Measurements from ENCODE around the gene GPR84. TPM values are rescaled to one million over a fixed set of nuclear protein-coding genes. Genes with fewer than 3 reads are reported as not detected.

Gene GPR84
- total RNA-seq, 1 donor from 2014 or later: not detected

DNA sequence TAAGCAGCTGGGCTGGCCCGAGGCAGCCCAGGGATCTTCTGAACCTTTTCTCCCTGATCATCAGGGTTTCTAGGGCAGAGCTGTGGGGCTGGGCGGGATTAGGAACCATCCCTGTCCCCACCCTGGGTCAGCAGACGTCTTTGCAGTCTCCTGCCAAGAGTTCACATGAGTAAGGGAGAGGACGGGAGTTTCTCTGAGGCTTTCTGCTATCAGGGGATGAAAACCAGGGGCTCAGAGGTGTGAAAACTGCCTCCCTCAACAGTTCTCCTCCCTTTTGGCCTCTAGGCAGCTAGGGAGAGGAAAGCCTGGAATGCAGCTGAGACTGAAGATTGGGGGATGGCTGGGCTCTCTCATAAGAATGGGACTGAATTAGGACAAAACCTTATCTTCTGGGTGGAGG lies 12.3 kb upstream of the GPR84 start:
- TF ChIP-seq POLR2A (IDR thresholded peaks at IDR 0.05): peak in 1 of 2 donors; percentile 10
- TF ChIP-seq, protein P1, sequence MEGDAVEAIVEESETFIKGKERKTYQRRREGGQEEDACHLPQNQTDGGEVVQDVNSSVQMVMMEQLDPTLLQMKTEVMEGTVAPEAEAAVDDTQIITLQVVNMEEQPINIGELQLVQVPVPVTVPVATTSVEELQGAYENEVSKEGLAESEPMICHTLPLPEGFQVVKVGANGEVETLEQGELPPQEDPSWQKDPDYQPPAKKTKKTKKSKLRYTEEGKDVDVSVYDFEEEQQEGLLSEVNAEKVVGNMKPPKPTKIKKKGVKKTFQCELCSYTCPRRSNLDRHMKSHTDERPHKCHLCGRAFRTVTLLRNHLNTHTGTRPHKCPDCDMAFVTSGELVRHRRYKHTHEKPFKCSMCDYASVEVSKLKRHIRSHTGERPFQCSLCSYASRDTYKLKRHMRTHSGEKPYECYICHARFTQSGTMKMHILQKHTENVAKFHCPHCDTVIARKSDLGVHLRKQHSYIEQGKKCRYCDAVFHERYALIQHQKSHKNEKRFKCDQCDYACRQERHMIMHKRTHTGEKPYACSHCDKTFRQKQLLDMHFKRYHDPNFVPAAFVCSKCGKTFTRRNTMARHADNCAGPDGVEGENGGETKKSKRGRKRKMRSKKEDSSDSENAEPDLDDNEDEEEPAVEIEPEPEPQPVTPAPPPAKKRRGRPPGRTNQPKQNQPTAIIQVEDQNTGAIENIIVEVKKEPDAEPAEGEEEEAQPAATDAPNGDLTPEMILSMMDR (IDR thresholded peaks at IDR 0.05): no peak
- peak; percentile 42 to 44 for TF ChIP-seq POLR2AphosphoS5 (IDR thresholded peaks at IDR 0.05; ENCODE audit: insufficient read depth in 1 of 2, low read depth in 1 of 2)

DNA sequence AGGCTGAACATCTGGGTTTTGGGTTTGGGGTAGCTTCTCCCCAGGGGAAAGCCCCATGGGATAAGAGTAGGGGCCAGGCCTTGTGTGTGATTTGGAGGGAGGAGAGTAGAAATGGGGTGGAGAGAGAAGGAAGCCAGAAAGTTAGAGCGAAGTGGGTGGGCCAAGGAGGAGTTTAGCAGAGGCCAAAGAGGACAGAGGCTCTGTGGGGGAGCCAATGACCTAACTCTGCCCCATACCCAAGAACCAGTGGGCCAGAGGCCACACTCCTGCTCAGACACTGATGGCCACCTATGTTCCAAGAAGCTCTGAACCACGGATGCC lies 10.9 kb upstream of the GPR84 start:
- Histone ChIP-seq H3K36me3 (no peaks in the 10 kb centered on the region), H3K4me3 (no peak overlapping the region), H3K27me3 (no peaks in the 10 kb centered on the region), H3K9me3 (no peaks in the 10 kb centered on the region), H3K27ac (peak overlapping the region; percentile 93), H3K4me1 (peaks cover 84% of the 10 kb centered on the region)
- intact Hi-C loops (cut with DNase I): no loop called here
- DNase-seq (ENCODE audit: extremely low spot score in 2 of 2): no peak
- TF ChIP-seq POLR2A (IDR thresholded peaks at IDR 0.05) (no peak), POLR2AphosphoS5 (IDR thresholded peaks at IDR 0.05; ENCODE audit: insufficient read depth in 1 of 2, low read depth in 1 of 2) (no peak)
- TF ChIP-seq, protein P1 (IDR thresholded peaks at IDR 0.05): no peak

More for the DNA sequence above, 12.3 kb upstream of the GPR84 start:
- Histone ChIP-seq H3K4me3 (no peak overlapping the region), H3K27me3 (no peaks in the 10 kb centered on the region), H3K4me1 (peaks cover 71% of the 10 kb centered on the region), H3K36me3 (no peaks in the 10 kb centered on the region), H3K27ac (peak overlapping the region; percentile 93), H3K9me3 (no peaks in the 10 kb centered on the region)
- no peak for DNase-seq (ENCODE audit: extremely low spot score in 2 of 2)
- intact Hi-C loops (cut with DNase I): no loop called here

DNA sequence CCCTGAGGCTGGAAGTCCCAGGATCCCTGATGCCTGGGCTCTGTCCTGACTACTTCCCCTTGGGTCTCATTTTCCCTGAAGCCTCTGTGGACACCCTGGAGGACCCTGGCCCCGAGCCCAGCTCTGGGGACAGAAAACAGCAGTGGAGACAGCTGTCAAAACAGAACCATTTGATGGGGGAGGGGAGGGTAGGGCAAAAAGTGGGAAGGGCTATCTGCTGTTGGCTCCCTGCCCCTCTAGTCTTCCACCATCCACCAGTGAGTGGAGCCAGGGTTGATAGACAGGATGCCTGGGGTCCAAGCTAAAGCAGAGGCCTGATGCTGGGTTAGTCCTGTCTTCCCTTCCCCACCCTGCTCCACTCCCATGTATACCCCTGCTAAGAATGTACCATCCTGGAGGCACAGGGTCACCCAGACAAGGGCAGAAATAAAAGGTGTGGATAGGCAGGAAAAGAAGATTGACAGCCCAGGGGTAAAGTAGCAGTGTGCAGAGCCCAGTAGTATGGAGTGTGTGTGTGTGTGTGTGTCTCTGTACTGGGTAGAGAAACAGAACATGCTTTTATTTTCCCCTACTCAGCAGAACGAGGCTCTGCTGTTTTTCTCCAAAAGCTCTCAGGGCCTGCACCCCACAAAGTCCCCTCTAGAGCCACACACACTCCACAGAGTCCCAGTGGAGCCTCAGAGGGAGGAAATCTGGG lies 10.4 kb upstream of the GPR84 start:
- no peaks in the 10 kb centered on the region for H3K27me3 ChIP-seq
- peak overlapping the region; percentile 93 for H3K27ac ChIP-seq
- H3K36me3 ChIP-seq: no peaks in the 10 kb centered on the region
- TF ChIP-seq POLR2AphosphoS5 (IDR thresholded peaks at IDR 0.05; ENCODE audit: insufficient read depth in 1 of 2, low read depth in 1 of 2) (no peak), POLR2A (IDR thresholded peaks at IDR 0.05) (no peak)
- TF ChIP-seq, protein P1 (IDR thresholded peaks at IDR 0.05): no peak
- no peaks in the 10 kb centered on the region for H3K9me3 ChIP-seq
- H3K4me1 ChIP-seq: peaks cover 80% of the 10 kb centered on the region
- intact Hi-C loops (cut with DNase I): no loop called here
- DNase-seq (ENCODE audit: extremely low spot score in 2 of 2): no peak
- no peak overlapping the region for H3K4me3 ChIP-seq

DNA sequence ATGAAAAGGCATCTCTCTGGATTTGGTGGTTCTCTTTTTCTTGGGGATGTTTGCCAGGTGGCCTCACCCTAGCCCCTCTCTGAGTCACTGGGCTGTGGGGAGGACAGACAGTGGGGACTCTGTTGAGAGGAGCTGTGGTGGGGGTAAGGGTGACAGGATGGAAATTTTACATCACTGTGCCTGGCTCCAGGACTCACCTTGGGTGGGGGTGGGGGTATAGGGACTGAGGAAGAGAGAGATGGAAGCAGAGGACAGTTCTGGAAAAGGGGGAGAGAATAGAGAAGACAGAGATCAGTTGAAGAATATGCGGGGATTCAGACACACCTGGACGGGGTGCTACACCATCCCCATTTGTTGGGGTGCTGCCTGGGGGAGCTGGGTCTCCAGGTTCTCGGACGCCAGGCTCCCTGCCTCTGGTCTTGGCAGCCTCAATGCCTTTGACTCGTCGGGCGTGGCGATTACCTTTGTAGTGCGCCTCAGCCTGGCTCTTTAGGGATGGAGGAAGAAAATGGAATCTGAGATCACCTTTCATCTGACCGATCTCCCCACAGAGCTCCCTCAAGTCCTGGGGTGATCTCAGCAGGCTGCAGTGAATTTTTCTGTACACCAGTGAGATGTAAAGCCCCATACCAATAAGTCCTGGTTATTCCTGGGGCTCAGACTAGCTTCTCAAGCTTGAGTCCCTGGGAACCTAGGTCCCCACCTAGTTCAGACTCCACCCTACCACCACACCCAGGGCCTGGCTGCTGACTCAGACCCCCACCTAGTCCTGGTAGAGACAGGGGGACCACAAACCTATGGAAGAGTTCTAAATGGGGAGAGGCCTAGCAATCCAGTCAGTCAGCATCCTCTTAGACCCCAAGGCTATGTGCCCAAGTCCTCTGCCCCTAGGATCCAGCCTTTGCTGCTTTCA lies 9.6 kb upstream of the GPR84 start:
- DNase-seq (ENCODE audit: extremely low spot score in 2 of 2): no peak
- Histone ChIP-seq H3K27ac (peak overlapping the region; percentile 93), H3K4me3 (no peak overlapping the region), H3K36me3 (no peaks in the 10 kb centered on the region), H3K9me3 (no peaks in the 10 kb centered on the region), H3K27me3 (no peaks in the 10 kb centered on the region), H3K4me1 (peaks cover 74% of the 10 kb centered on the region)
- intact Hi-C loops (cut with DNase I): no loop called here
- no peak for TF ChIP-seq POLR2AphosphoS5 (IDR thresholded peaks at IDR 0.05; ENCODE audit: insufficient read depth in 1 of 2, low read depth in 1 of 2)
- TF ChIP-seq, protein P1 (IDR thresholded peaks at IDR 0.05): no peak
- TF ChIP-seq POLR2A (IDR thresholded peaks at IDR 0.05): no peak

All from vagina (tissue), 2 donors.